Upper lobe of left lung (tissue), 4 donors: ENCODE data around the gene UBASH3B.

Experiments used
- CTCF ChIP-seq, 6 experiments: fragments of 450-650 bp in 4 of 6; fragments of 200-600 bp in 2 of 6; sonication (generic) in 2 of 6; IDR thresholded peaks; one replicate each; pipeline ENCODE4 v1.5.1; 2016 to 2019; ENCODE audit warnings: antibody characterized with exemption in 6 of 6
- POLR2A ChIP-seq, 4 donors: fragments of 450-650 bp; IDR thresholded peaks; one replicate each; pipeline ENCODE4 v1.5.1; 2016 to 2017; ENCODE audit warnings: antibody characterized with exemption in 4 of 4, mild to moderate bottlenecking in 2 of 4

DNA sequence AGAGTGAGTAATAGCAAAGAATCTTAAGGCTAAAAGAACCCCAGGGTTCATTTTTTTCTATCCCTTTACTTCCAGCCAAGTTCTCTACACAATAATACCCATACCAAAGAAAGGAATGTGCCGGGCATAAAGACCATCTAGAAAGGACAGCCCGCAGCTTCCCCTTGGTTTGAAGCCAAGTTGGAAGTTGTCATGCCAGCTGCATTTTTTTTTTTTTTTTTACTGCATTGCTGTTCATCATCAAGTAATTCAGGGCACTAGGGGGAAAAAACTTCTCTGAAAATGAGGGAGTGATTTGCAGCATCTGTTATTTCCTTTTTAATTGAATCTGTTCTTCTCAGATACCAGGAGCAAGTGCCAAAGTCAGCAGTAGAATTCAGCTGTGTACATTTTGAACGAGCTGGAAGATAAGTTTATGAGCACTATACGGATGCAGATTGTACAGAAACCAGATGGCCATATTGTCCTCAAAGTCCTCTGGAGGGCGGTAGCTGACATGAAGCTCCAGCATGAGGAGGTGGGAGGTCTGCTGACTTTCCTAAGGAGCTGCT lies 56.4 kb downstream of the UBASH3B start:
- TF ChIP-seq POLR2A (IDR thresholded peaks at IDR 0.05) (no peak), CTCF (IDR thresholded peaks at IDR 0.05) (no peak)
